GM21576 (cell line): ENCODE measurements around the gene FBLN2.

Experiments
- ATAC-seq: cut with Tn5 transposase; IDR thresholded peaks from one replicate; pipeline ENCODE4 v1.9.1; 2021; ENCODE audit warnings: mild to moderate bottlenecking, moderate library complexity; ENCODE audit not compliant: unreplicated experiment

The FBLN2 gene

GRCh38 chr3:13529196-13530112, 19.5 kb upstream of the FBLN2 start:
- no peak for ATAC-seq

GRCh38 chr3:13530241-13531009, 18.5 kb upstream of the FBLN2 start:
- ATAC-seq: no peak

- no peak for ATAC-seq
Measured at GRCh38 chr3:13532085-13532484, 16.8 kb upstream of the FBLN2 start.

- ATAC-seq: no peak
Measured at GRCh38 chr3:13532631-13533030, 16.3 kb upstream of the FBLN2 start.

- no peak for ATAC-seq
Measured at GRCh38 chr3:13533885-13534301, 15.0 kb upstream of the FBLN2 start.

- no peak for ATAC-seq
Measured at GRCh38 chr3:13535526-13535875, 13.4 kb upstream of the FBLN2 start.

- no peak for ATAC-seq
Measured at GRCh38 chr3:13535905-13536304, 13.0 kb upstream of the FBLN2 start.

- ATAC-seq: no peak
Measured at GRCh38 chr3:13536432-13536831, 12.5 kb upstream of the FBLN2 start.

- no peak for ATAC-seq
Measured at GRCh38 chr3:13536832-13537231, 12.1 kb upstream of the FBLN2 start.

GRCh38 chr3:13537244-13537908, 11.5 kb upstream of the FBLN2 start:
- no peak for ATAC-seq

GRCh38 chr3:13537909-13538296, 11.0 kb upstream of the FBLN2 start:
- ATAC-seq: no peak

- no peak for ATAC-seq
Measured at GRCh38 chr3:13538520-13539291, 10.2 kb upstream of the FBLN2 start.

- ATAC-seq: no peak
Measured at GRCh38 chr3:13539292-13539638, 9.7 kb upstream of the FBLN2 start.

- ATAC-seq: no peak
Measured at GRCh38 chr3:13539671-13540070, 9.3 kb upstream of the FBLN2 start.

GRCh38 chr3:13540297-13540995, 8.5 kb upstream of the FBLN2 start:
- no peak for ATAC-seq

- ATAC-seq: no peak
Measured at GRCh38 chr3:13541691-13542090, 7.2 kb upstream of the FBLN2 start.

- no peak for ATAC-seq
Measured at GRCh38 chr3:13542142-13542541, 6.8 kb upstream of the FBLN2 start.

- ATAC-seq: no peak
Measured at GRCh38 chr3:13543253-13543652, 5.7 kb upstream of the FBLN2 start.

- ATAC-seq: no peak
Measured at GRCh38 chr3:13544293-13544831, 4.6 kb upstream of the FBLN2 start.
